ENCODE results near the gene KCNA5.

DNA sequence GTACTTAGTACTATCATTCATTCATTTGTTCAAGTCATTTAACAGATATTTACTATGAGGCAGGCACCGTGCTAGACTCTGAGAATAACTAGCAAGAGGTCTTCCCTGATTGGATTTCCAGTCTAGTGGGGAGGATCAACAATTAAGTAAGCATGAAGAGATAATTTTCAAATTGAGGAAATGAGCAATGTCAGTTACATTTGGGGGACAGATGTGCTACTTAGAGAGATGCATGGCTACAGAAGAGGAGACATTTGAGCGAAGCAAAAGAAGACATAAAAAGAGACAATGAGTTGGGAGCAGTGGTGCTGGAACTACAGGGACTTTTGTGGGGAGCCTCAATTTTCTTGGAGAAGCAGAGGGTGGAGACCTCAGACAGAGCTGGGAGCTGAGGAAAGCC lies 7.7 kb downstream of the KCNA5 start:
- TF ChIP-seq, protein P1, sequence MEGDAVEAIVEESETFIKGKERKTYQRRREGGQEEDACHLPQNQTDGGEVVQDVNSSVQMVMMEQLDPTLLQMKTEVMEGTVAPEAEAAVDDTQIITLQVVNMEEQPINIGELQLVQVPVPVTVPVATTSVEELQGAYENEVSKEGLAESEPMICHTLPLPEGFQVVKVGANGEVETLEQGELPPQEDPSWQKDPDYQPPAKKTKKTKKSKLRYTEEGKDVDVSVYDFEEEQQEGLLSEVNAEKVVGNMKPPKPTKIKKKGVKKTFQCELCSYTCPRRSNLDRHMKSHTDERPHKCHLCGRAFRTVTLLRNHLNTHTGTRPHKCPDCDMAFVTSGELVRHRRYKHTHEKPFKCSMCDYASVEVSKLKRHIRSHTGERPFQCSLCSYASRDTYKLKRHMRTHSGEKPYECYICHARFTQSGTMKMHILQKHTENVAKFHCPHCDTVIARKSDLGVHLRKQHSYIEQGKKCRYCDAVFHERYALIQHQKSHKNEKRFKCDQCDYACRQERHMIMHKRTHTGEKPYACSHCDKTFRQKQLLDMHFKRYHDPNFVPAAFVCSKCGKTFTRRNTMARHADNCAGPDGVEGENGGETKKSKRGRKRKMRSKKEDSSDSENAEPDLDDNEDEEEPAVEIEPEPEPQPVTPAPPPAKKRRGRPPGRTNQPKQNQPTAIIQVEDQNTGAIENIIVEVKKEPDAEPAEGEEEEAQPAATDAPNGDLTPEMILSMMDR (IDR thresholded peaks at IDR 0.05), result no peak
- TF ChIP-seq EP300 (IDR thresholded peaks at IDR 0.05; ENCODE audit: low read depth) (no peak), POLR2AphosphoS5 (IDR thresholded peaks at IDR 0.05) (no peak)
